Muscle layer of colon (tissue), 2 donors: ENCODE results near the gene FAM13C.

Source experiments
- H3K27ac ChIP-seq: one replicate; pipeline ENCODE4 v1.7.0; 2013; ENCODE audit warnings: low read depth, mild to moderate bottlenecking, low read length, moderate library complexity
- H3K27me3 ChIP-seq, 2 donors: one replicate each; pipeline ENCODE4 v1.7.0; 2013; ENCODE audit warnings: low read length in 2 of 2, mild to moderate bottlenecking in 2 of 2; ENCODE audit not compliant: insufficient read depth in 2 of 2, control insufficient read depth in 1 of 2
- H3K36me3 ChIP-seq: one replicate; pipeline ENCODE4 v1.7.0; 2013; ENCODE audit warnings: mild to moderate bottlenecking, low read length; ENCODE audit not compliant: insufficient read depth
- H3K4me1 ChIP-seq: one replicate; pipeline ENCODE4 v1.7.0; 2013; ENCODE audit warnings: mild to moderate bottlenecking, low read length; ENCODE audit not compliant: insufficient read depth
- H3K4me3 ChIP-seq, 2 donors: one replicate each; pipeline ENCODE4 v1.7.0; 2013; ENCODE audit warnings: low read length in 2 of 2, low read depth in 1 of 2, mild to moderate bottlenecking in 1 of 2, moderate library complexity in 1 of 2
- H3K9ac ChIP-seq: one replicate; pipeline ENCODE4 v1.7.0; 2013; ENCODE audit warnings: low read length
- H3K9me3 ChIP-seq: one replicate; pipeline ENCODE4 v1.7.0; 2013; ENCODE audit warnings: mild to moderate bottlenecking, low read length
- donor health status: abdominal sarcoma.
- donor health status: Adenocarcinoma of cecum.

FAM13C gene

DNA sequence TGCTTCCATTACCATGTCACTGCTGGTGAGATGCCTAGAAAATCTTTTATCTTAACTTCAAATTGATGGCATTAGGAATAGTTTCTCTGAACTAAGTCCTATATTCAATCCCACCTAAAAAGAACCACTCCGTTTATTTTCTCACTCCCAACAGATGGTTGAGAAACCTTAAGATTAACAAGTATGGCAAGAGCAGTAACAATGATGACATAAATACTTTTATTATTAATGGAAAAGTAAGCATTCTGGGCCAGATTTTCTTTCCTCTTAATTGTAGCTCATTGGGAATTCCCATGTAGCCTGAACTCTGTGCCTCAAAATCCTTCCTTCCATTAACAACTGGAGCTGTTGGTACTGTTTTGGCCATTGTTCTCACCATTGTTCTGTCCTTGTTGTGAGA lies 21.1 kb upstream of the FAM13C start:
- no peak overlapping the region for H3K9ac ChIP-seq
- H3K4me3 ChIP-seq = no peak overlapping the region
- no peaks in the 10 kb centered on the region for H3K4me1 ChIP-seq
- H3K9me3 ChIP-seq = no peaks in the 10 kb centered on the region
- H3K27me3 ChIP-seq = no peaks in the 10 kb centered on the region
- H3K36me3 ChIP-seq = no peaks in the 10 kb centered on the region
- no peak overlapping the region for H3K27ac ChIP-seq

DNA sequence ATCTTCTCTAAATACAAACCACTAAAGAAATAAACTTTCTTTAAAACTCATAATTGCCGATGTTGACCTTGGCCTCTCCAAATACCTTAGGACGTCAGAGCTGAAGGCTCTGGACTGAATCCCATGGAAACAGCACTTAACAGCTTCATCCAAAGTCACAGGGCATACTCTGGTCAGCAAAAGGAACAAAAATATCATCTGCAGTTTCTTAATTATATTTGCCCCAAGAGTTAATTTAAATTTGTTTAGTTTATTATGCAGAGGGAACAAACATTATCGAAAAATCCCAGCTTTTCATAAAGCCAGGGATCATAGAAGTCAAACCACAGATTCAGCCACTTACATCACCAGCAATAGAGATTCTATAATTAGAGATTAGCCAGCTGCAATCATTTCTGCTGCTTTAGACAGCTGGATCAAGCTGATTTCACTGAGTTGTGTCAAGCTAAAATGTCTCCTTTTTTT lies 20.5 kb upstream of the FAM13C start:
- Histone ChIP-seq H3K4me1 (no peaks in the 10 kb centered on the region), H3K9ac (no peak overlapping the region), H3K27me3 (no peaks in the 10 kb centered on the region), H3K36me3 (no peaks in the 10 kb centered on the region), H3K9me3 (no peaks in the 10 kb centered on the region), H3K4me3 (no peak overlapping the region), H3K27ac (no peak overlapping the region)

GRCh38 chr10:59381687-59382086 lies 19.3 kb upstream of the FAM13C start:
- H3K27me3 ChIP-seq = no peaks in the 10 kb centered on the region
- H3K9me3 ChIP-seq = no peaks in the 10 kb centered on the region
- H3K27ac ChIP-seq = no peak overlapping the region
- no peaks in the 10 kb centered on the region for H3K36me3 ChIP-seq
- no peak overlapping the region for H3K4me3 ChIP-seq
- no peak overlapping the region for H3K9ac ChIP-seq
- H3K4me1 ChIP-seq = no peaks in the 10 kb centered on the region

- H3K4me1 ChIP-seq = peaks cover 10% of the 10 kb centered on the region
- no peak overlapping the region for H3K9ac ChIP-seq
- H3K4me3 ChIP-seq = no peak overlapping the region
- H3K27me3 ChIP-seq = no peaks in the 10 kb centered on the region
- H3K27ac ChIP-seq = no peak overlapping the region
- H3K9me3 ChIP-seq = no peaks in the 10 kb centered on the region
- no peaks in the 10 kb centered on the region for H3K36me3 ChIP-seq
Observed at GRCh38 chr10:59376846-59377245, 14.5 kb upstream of the FAM13C start.

DNA sequence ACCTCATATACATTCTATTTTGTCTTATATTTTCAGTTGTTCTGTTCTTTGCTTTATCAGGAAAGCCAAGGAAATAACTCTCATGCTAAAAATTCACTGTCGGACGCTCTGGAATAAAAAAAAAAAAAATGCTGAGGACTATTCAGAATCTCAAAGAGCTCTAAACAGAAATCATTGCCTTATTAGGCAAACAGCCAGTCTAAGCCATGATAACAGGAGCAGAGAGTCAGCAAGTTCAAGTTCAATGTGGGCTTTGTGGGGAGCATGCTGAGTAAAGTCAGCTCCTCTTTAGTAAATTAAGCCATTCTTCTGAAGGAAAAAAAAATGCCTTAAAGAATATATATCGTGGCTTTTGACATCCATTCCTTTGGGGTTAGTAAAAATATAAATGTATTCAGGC lies 13.6 kb upstream of the FAM13C start:
- H3K9ac ChIP-seq = no peak overlapping the region

GRCh38 chr10:59374916-59375315 lies 12.6 kb upstream of the FAM13C start:
- Histone ChIP-seq H3K9ac (no peak overlapping the region), H3K4me3 (no peak overlapping the region), H3K36me3 (no peaks in the 10 kb centered on the region), H3K9me3 (no peaks in the 10 kb centered on the region), H3K27me3 (no peaks in the 10 kb centered on the region), H3K4me1 (peaks cover 10% of the 10 kb centered on the region), H3K27ac (no peak overlapping the region)

More for the DNA sequence above, 13.6 kb upstream of the FAM13C start:
- no peaks in the 10 kb centered on the region for H3K27me3 ChIP-seq
- H3K27ac ChIP-seq = no peak overlapping the region
- no peaks in the 10 kb centered on the region for H3K36me3 ChIP-seq
- no peaks in the 10 kb centered on the region for H3K9me3 ChIP-seq
- H3K4me3 ChIP-seq = no peak overlapping the region
- H3K4me1 ChIP-seq = peaks cover 10% of the 10 kb centered on the region

DNA sequence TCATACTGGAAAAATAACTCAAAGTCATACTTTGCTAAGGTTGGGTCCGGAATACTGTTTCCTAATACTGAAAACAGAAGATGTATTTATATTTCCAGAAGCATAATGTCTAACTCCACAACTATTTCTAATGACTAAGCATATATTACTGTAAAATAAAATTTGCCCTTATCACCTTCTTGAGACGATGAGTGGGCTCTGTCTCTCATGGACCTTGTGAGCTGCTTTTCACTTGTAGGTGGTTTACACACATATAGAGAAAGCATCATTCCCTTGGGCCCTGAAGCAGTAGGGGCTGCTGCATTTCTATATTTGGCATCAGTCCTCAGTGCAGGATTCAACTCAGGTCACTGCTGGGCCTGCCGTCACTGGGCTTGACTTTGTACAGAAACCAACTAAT lies 10.7 kb upstream of the FAM13C start:
- H3K4me3 ChIP-seq = no peak overlapping the region
- no peak overlapping the region for H3K9ac ChIP-seq
- no peaks in the 10 kb centered on the region for H3K36me3 ChIP-seq
- no peaks in the 10 kb centered on the region for H3K27me3 ChIP-seq
- H3K4me1 ChIP-seq = peaks cover 10% of the 10 kb centered on the region
- no peak overlapping the region for H3K27ac ChIP-seq
- no peaks in the 10 kb centered on the region for H3K9me3 ChIP-seq

DNA sequence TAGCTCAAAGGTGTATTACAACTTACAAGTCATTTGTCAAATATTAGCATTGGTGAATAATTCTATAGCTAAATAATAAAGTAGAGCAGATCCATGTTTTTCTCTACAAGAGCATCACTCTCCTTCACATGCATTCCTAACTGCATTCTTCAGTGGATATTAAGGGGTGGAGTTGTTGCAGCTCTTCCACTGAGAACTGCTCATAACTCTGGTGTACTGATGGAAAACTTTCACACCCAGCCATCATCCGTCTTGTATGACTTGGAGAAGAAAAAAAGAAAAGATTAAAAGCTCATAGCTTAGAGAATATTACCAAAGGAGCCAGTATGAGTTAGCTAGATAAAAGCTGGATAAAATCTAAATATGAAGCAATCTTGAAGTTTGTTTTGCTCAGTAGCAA lies 10.2 kb upstream of the FAM13C start:
- peaks cover 10% of the 10 kb centered on the region for H3K4me1 ChIP-seq
- no peaks in the 10 kb centered on the region for H3K36me3 ChIP-seq
- no peaks in the 10 kb centered on the region for H3K9me3 ChIP-seq
- no peak overlapping the region for H3K9ac ChIP-seq
- H3K27me3 ChIP-seq = no peaks in the 10 kb centered on the region
- H3K27ac ChIP-seq = no peak overlapping the region
- H3K4me3 ChIP-seq = no peak overlapping the region

- Histone ChIP-seq H3K36me3 (no peaks in the 10 kb centered on the region), H3K4me3 (no peak overlapping the region), H3K27ac (no peak overlapping the region), H3K9me3 (no peaks in the 10 kb centered on the region), H3K9ac (no peak overlapping the region), H3K4me1 (no peaks in the 10 kb centered on the region), H3K27me3 (no peaks in the 10 kb centered on the region)
Observed at GRCh38 chr10:59366290-59366689, 3.9 kb upstream of the FAM13C start.

DNA sequence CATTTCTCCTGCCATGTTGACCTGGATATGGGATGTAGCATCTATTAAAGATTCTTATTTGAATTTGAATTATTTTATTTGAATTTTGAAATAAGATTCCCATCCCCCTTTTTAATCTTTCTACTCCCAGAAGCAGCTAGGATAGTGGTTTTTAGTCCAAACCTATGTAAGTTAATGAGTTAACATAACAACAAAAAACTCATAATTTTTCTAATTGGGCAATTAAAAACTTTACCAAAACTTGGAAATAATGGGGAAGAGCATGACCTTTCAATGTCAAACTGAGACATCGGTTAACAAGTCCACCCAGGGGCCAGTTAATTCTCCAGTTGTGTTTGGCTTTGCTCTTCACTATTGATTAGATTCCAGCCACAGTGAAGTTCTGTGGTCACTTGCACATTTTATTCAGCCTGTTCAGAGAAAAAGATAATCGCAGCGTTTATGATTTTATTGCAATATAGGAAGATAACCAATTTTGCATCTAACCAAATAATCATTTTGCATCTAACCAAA lies 1.2 kb upstream of the FAM13C start:
- H3K27me3 ChIP-seq = no peaks in the 10 kb centered on the region
- H3K27ac ChIP-seq = no peak overlapping the region
- H3K4me1 ChIP-seq = peaks cover 24% of the 10 kb centered on the region
- no peak overlapping the region for H3K9ac ChIP-seq
- H3K9me3 ChIP-seq = no peaks in the 10 kb centered on the region
- H3K4me3 ChIP-seq = peak overlapping the region in 1 of 2 donors; percentile 65
- no peaks in the 10 kb centered on the region for H3K36me3 ChIP-seq

DNA sequence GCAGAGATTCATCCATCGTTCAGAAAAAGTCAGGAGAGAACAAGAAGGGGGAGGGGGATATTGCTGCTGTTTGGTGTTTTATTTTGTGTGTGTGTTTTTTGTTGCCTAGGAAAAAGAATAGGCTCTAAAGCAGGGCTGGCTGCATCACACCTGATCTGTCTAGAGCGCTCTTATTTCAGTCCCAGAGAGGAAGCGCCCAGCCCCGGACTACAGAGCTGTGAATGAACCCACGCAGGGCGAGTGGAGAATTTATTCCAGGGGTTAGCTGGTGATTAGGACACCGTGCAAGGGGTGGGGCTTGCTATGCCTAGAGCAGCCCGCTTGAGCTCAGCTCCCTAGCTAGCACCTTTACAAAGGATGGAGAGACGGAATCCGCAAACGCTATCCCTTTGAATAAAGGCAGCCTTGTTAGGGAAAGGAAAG lies 621 bp upstream of the FAM13C start:
- no peaks in the 10 kb centered on the region for H3K27me3 ChIP-seq
- no peaks in the 10 kb centered on the region for H3K9me3 ChIP-seq
- H3K36me3 ChIP-seq = no peaks in the 10 kb centered on the region
- peak overlapping the region; percentile 88 for H3K27ac ChIP-seq
- H3K9ac ChIP-seq = no peak overlapping the region
- H3K4me1 ChIP-seq = peaks cover 27% of the 10 kb centered on the region
- peak overlapping the region; percentile 65 to 80 for H3K4me3 ChIP-seq

- H3K4me3 ChIP-seq = peak overlapping the region; percentile 65 to 80
- H3K4me1 ChIP-seq = peaks cover 36% of the 10 kb centered on the region
Observed at GRCh38 chr10:59361663-59362143, 646 bp downstream of the FAM13C start.

More at GRCh38 chr10:59361663-59362143, 646 bp downstream of the FAM13C start:
- no peaks in the 10 kb centered on the region for H3K27me3 ChIP-seq
- no peaks in the 10 kb centered on the region for H3K36me3 ChIP-seq
- no peaks in the 10 kb centered on the region for H3K9me3 ChIP-seq
- peak overlapping the region; percentile 62 for H3K9ac ChIP-seq
- peak overlapping the region; percentile 88 for H3K27ac ChIP-seq
